Loucy (cell line): ENCODE data around the gene RCHY1.

Experiments used
- H2AFZ ChIP-seq: fragments of 200-600 bp; sonication (generic); 2 replicates; pipeline ENCODE4 v1.6.0; 2016; ENCODE audit warnings: antibody characterized with exemption, mild to moderate bottlenecking, low read length, moderate library complexity
- H3F3A ChIP-seq: fragments of 200-600 bp; 2 replicates; pipeline ENCODE4 v1.6.0; 2016; ENCODE audit warnings: antibody characterized with exemption, low read depth, mild to moderate bottlenecking
- H3K27me3 ChIP-seq: fragments of 200-600 bp; sonication (generic); 2 replicates; pipeline ENCODE4 v1.6.1; 2014; ENCODE audit warnings: low read length, mild to moderate bottlenecking; ENCODE audit not compliant: insufficient read depth, poor library complexity, severe bottlenecking
- H3K36me3 ChIP-seq: fragments of 200-600 bp; sonication (generic); 2 replicates; pipeline ENCODE4 v1.6.1; 2016; ENCODE audit warnings: low read length; ENCODE audit not compliant: insufficient read depth
- H3K4me1 ChIP-seq: fragments of 200-600 bp; sonication (generic); 2 replicates; pipeline ENCODE4 v1.5.1; 2014; ENCODE audit warnings: low read length, mild to moderate bottlenecking; ENCODE audit not compliant: insufficient read depth, poor library complexity, severe bottlenecking
- H3K4me2 ChIP-seq: fragments of 200-600 bp; sonication (generic); 2 replicates; pipeline ENCODE4 v1.6.0; 2014; ENCODE audit warnings: antibody characterized with exemption, low read length, low read depth, mild to moderate bottlenecking; ENCODE audit not compliant: poor library complexity, severe bottlenecking
- H3K4me3 ChIP-seq: fragments of 200-600 bp; sonication (generic); 2 replicates; pipeline ENCODE4 v1.5.1; 2014; ENCODE audit warnings: low read length, mild to moderate bottlenecking, mixed read lengths; ENCODE audit not compliant: poor library complexity, severe bottlenecking
- H3K79me2 ChIP-seq: fragments of 200-600 bp; sonication (generic); 2 replicates; pipeline ENCODE4 v1.6.1; 2014; ENCODE audit warnings: low read length; ENCODE audit not compliant: insufficient read depth
- H3K9ac ChIP-seq: fragments of 200-600 bp; sonication (generic); 2 replicates; pipeline ENCODE4 v1.6.0; 2014; ENCODE audit warnings: mild to moderate bottlenecking, low read depth, low read length, moderate library complexity; ENCODE audit not compliant: poor library complexity, severe bottlenecking
- H3K9me2 ChIP-seq: fragments of 200-600 bp; sonication (generic); replicated peaks from 2 replicates; pipeline ENCODE4 v1.6.1; 2016; ENCODE audit warnings: low read depth, low read length, mixed read lengths
- H3K9me3 ChIP-seq: fragments of 200-600 bp; sonication (generic); 2 replicates; pipeline ENCODE4 v1.6.1; 2014; ENCODE audit warnings: mild to moderate bottlenecking, antibody characterized with exemption, low read length, low read depth; ENCODE audit not compliant: insufficient read depth
- H4K20me1 ChIP-seq: fragments of 200-600 bp; sonication (generic); 2 replicates; pipeline ENCODE4 v1.6.0; 2014; ENCODE audit warnings: antibody characterized with exemption, low read length, mild to moderate bottlenecking; ENCODE audit not compliant: insufficient read depth, poor library complexity, severe bottlenecking
- EZH2phosphoT487 ChIP-seq: fragments of 200-600 bp; IDR thresholded peaks from 2 replicates; pipeline ENCODE4 v1.6.1; 2018; ENCODE audit warnings: antibody characterized with exemption, mild to moderate bottlenecking, moderate library complexity, borderline replicate concordance
- TF ChIP-seq, protein P1 (sequence below): fragments of 200-600 bp; sonication (generic); conservative IDR thresholded peaks from 2 replicates; pipeline ENCODE4 v1.5.1; 2014; ENCODE audit warnings: mild to moderate bottlenecking, antibody characterized with exemption, low read length

RCHY1 gene

DNA sequence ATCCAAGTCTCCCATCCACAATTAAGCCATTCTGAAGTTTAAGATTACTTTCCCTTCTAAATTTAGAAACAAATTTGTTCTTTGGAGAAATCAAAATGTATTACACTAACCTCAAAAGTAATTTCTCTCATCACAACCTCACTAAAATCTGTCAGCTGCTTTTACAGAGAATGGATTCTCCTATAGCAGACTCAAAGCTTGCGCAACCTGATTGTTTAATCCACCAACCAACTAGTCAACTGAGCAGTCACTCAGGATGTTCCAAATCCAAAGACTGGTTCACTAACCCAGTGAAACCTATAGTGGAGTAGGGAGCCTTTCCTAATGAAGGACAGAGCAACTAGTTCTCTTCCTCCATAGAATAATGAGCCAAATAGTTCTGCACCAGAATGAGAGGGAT lies 44.3 kb downstream of the RCHY1 start:
- no peaks in the 10 kb centered on the region for H3K27me3 ChIP-seq
- H3K4me2 ChIP-seq, result no peak overlapping the region
- no peaks in the 10 kb centered on the region for H3F3A ChIP-seq
- no peaks in the 10 kb centered on the region for H3K36me3 ChIP-seq
- no peak overlapping the region for H3K9ac ChIP-seq
- H3K9me2 ChIP-seq, result no peaks in the 10 kb centered on the region
- H2AFZ ChIP-seq, result no peak overlapping the region
- TF ChIP-seq EZH2phosphoT487, result no peak
- TF ChIP-seq, protein P1, sequence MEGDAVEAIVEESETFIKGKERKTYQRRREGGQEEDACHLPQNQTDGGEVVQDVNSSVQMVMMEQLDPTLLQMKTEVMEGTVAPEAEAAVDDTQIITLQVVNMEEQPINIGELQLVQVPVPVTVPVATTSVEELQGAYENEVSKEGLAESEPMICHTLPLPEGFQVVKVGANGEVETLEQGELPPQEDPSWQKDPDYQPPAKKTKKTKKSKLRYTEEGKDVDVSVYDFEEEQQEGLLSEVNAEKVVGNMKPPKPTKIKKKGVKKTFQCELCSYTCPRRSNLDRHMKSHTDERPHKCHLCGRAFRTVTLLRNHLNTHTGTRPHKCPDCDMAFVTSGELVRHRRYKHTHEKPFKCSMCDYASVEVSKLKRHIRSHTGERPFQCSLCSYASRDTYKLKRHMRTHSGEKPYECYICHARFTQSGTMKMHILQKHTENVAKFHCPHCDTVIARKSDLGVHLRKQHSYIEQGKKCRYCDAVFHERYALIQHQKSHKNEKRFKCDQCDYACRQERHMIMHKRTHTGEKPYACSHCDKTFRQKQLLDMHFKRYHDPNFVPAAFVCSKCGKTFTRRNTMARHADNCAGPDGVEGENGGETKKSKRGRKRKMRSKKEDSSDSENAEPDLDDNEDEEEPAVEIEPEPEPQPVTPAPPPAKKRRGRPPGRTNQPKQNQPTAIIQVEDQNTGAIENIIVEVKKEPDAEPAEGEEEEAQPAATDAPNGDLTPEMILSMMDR, result no peak
- no peaks in the 10 kb centered on the region for H3K9me3 ChIP-seq
- no peaks in the 10 kb centered on the region for H4K20me1 ChIP-seq
- H3K4me3 ChIP-seq, result no peak overlapping the region
- no peaks in the 10 kb centered on the region for H3K4me1 ChIP-seq
- H3K79me2 ChIP-seq, result no peaks in the 10 kb centered on the region

DNA sequence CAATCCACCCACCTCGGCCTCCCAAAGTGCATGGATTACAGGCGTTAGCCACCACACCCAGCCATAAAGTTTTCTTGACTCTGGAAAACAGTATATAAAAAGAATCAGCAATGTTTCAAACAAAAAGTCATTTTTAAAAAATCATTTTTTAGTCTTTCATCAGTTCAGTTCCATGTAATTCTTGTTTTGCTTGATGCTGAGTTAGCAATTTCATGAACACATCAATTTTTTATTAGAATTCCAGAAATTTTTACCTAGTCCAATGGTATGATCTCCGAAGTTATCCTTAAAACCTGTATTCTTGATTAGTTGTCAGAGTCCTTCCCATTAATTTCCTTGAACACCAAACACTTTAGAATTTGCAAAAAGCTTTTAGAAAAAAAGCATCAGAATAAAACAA lies 56.8 kb downstream of the RCHY1 start:
- no peak for TF ChIP-seq EZH2phosphoT487
- TF ChIP-seq, protein P1, result no peak
- H3K4me1 ChIP-seq, result no peaks in the 10 kb centered on the region
- H2AFZ ChIP-seq, result no peak overlapping the region
- no peaks in the 10 kb centered on the region for H4K20me1 ChIP-seq
- no peaks in the 10 kb centered on the region for H3K9me2 ChIP-seq
- H3K9ac ChIP-seq, result no peak overlapping the region
- H3K9me3 ChIP-seq, result no peaks in the 10 kb centered on the region
- no peak overlapping the region for H3K4me2 ChIP-seq
- no peaks in the 10 kb centered on the region for H3K27me3 ChIP-seq
- H3K4me3 ChIP-seq, result no peak overlapping the region
- no peaks in the 10 kb centered on the region for H3K79me2 ChIP-seq
- no peaks in the 10 kb centered on the region for H3F3A ChIP-seq
- no peaks in the 10 kb centered on the region for H3K36me3 ChIP-seq

DNA sequence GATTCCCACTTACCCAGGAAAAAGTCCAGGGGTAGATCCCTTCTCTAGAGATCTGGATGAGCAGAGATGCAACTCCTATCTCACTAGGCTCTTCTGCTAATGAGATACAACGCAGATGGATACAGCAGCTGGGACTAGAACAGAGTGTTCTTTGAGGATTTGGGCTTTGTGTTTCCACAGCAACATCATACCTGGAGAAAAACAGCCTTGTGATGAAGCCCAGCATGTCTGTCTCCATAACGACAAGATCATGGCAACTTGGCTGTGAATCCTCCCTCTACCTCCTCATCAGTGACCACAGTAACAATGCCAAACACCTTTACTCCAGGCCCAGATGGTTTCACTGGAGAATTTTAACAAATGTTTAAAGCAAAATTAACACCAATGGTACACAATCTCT lies 80.1 kb downstream of the RCHY1 start:
- Histone ChIP-seq H4K20me1 (no peaks in the 10 kb centered on the region), H3K9me2 (no peaks in the 10 kb centered on the region), H3K9ac (no peak overlapping the region), H3K4me3 (no peak overlapping the region), H3K9me3 (no peaks in the 10 kb centered on the region), H3K4me2 (no peak overlapping the region), H3K27me3 (no peaks in the 10 kb centered on the region), H3K79me2 (no peaks in the 10 kb centered on the region), H3F3A (no peaks in the 10 kb centered on the region), H3K36me3 (no peaks in the 10 kb centered on the region), H3K4me1 (no peaks in the 10 kb centered on the region), H2AFZ (no peak overlapping the region)
- TF ChIP-seq EZH2phosphoT487, result no peak
- TF ChIP-seq, protein P1, result no peak
